Endothelial cell of umbilical vein (primary cell): ENCODE results near the gene CYP1A1. TPM values are rescaled to one million over a fixed set of nuclear protein-coding genes. Genes with fewer than 3 reads are reported as not detected.

Experiments used
- BruUV-seq: library from RNA; stranded (reverse); fragments of 400-500 nt; replicated peaks from 2 replicates; lab custom pipeline; 2021; lab: Mats Ljungman, UMichigan
- CTCF ChIA-PET: fragments of 300-600, 350-600 bp; sonication (Branson Sonifier 250); formaldehyde crosslinking; loops from one replicate; lab custom pipeline; 2021; ENCODE audit warnings: antibody characterized with exemption, inconsistent platforms; lab: Charles Lee
- POLR2A ChIA-PET: fragments of 300-600, 350-600 bp; sonication (Branson Sonifier 250); formaldehyde crosslinking; loops from one replicate; lab custom pipeline; 2021; ENCODE audit warnings: antibody characterized with exemption, inconsistent platforms; lab: Charles Lee
- DNase-seq: peaks from one replicate; pipeline ENCODE4 v3.0.0-alpha.2; 2011; ENCODE audit warnings: low read depth, low spot score
- FAIRE-seq: peaks from 2 replicates; lab custom pipeline; 2011; peaks lifted over from hg19 to GRCh38; lab: Jason Lieb, UNC
- H2AFZ ChIP-seq: 2 replicates; pipeline ENCODE4 v1.6.0; 2012; ENCODE audit warnings: low read depth, low read length, control low read depth, inconsistent platforms
- H3K27ac ChIP-seq: 2 replicates; pipeline ENCODE4 v1.5.1; 2011; ENCODE audit warnings: low read depth, mild to moderate bottlenecking, control low read depth, low read length, moderate library complexity; ENCODE audit not compliant: insufficient read depth
- H3K27me3 ChIP-seq, 2 experiments: 2 replicates each; pipeline versions ENCODE4 v1.6.0 to v1.6.1; 2011; ENCODE audit warnings: low read length in 2 of 2, mixed read lengths in 1 of 2; ENCODE audit not compliant: control insufficient read depth in 2 of 2, insufficient read depth in 2 of 2
- H3K36me3 ChIP-seq, 2 experiments: 2 replicates in 1 of 2; 3 replicates in 1 of 2; pipeline ENCODE4 v1.5.1; 2011; ENCODE audit warnings: low read length in 2 of 2, mild to moderate bottlenecking in 1 of 2, moderate library complexity in 1 of 2; ENCODE audit not compliant: control insufficient read depth in 2 of 2, insufficient read depth in 2 of 2; ENCODE audit errors: extremely low read depth in 1 of 2
- H3K4me1 ChIP-seq: 3 replicates; pipeline ENCODE4 v1.5.1; 2011; ENCODE audit warnings: mild to moderate bottlenecking, low read length; ENCODE audit not compliant: control insufficient read depth, insufficient read depth; ENCODE audit errors: extremely low read depth
- H3K4me2 ChIP-seq: 2 replicates; pipeline ENCODE4 v1.6.1; 2011; ENCODE audit warnings: low read length, control low read depth, mixed read lengths; ENCODE audit not compliant: insufficient read depth
- H3K4me3 ChIP-seq, 3 experiments: fragments of 200-600 bp in 1 of 3; sonication (generic), shearing (Covaris generic) in 1 of 3; replicated peaks in 1 of 3; 2 replicates each; pipeline ENCODE4 v1.5.1; 2011 to 2016; ENCODE audit warnings: control low read depth in 3 of 3, low read length in 3 of 3, mild to moderate bottlenecking in 2 of 3, inconsistent platforms in 1 of 3, low read depth in 1 of 3, moderate library complexity in 1 of 3; ENCODE audit not compliant: insufficient read depth in 1 of 3
- H3K79me2 ChIP-seq: 2 replicates; pipeline ENCODE4 v1.6.0; 2012; ENCODE audit warnings: low read length, inconsistent platforms; ENCODE audit not compliant: control insufficient read depth, insufficient read depth
- H3K9ac ChIP-seq: replicated peaks from 2 replicates; pipeline ENCODE3; 2011; ENCODE audit warnings: low read length, control low read depth; ENCODE audit not compliant: insufficient read depth; ENCODE audit errors: extremely low read depth
- H3K9me1 ChIP-seq: replicated peaks from 3 replicates; pipeline ENCODE4 v1.6.0; 2011; ENCODE audit warnings: mild to moderate bottlenecking, low read length; ENCODE audit not compliant: control insufficient read depth, insufficient read depth; ENCODE audit errors: extremely low read depth
- H3K9me3 ChIP-seq: replicated peaks from 2 replicates; pipeline ENCODE4 v1.5.1; 2012; ENCODE audit warnings: low read length, inconsistent platforms; ENCODE audit not compliant: control insufficient read depth, insufficient read depth
- H4K20me1 ChIP-seq: replicated peaks from 2 replicates; pipeline ENCODE3; 2011; ENCODE audit warnings: mild to moderate bottlenecking, low read length; ENCODE audit not compliant: control insufficient read depth, insufficient read depth; ENCODE audit errors: extremely low read depth
- CTCF ChIP-seq, 2 donors: IDR thresholded peaks; 1 replicate in 1 of 2; 2 replicates in 1 of 2; pipeline ENCODE4 v1.5.1; 2011; ENCODE audit warnings: low read length in 2 of 2, mild to moderate bottlenecking in 2 of 2, moderate library complexity in 2 of 2, control low read depth in 1 of 2, inconsistent platforms in 1 of 2, low read depth in 1 of 2; ENCODE audit not compliant: insufficient read depth in 1 of 2; ENCODE audit errors: extremely low read depth in 1 of 2
- POLR2A ChIP-seq: IDR thresholded peaks from 2 replicates; pipeline ENCODE4 v1.6.1; 2012; ENCODE audit warnings: low read depth, mild to moderate bottlenecking, control low read depth, low read length
- dilution Hi-C: fragments of 300-500 bp; cut with MboI; formaldehyde crosslinking; loops from one replicate; pipeline ENCODE4 v1.15.0; 2019; ENCODE audit warnings: low sequenced_read_pairs; ENCODE audit not compliant: extremely low pct_ligation_motif_present
- intact Hi-C: fragments of 100-400 bp; cut with micrococcal nuclease; formaldehyde crosslinking; loops from one replicate; pipeline ENCODE4 v1.10.0; 2022
- polyA plus RNA-seq, 4 experiments: library from polyadenylated mRNA; depleted of rRNA in 3 of 4; stranded (reverse) in 3 of 4; unstranded in 1 of 4; fragments of >200 nt; gene quantifications; 2 replicates each; pipeline versions ENCODE4 v1.2.1 to v1.2.3, GENCODE V29; 2011 to 2012; ENCODE audit warnings: missing spikeins in 1 of 4
- total RNA-seq: library from RNA; stranded (reverse); gene quantifications from 2 replicates; pipeline ENCODE4 v1.2.3, GENCODE V29; 2021

CYP1A1 gene
- total and polyA plus RNA-seq, 2 donors (not counting 3 experiments of a cell fraction or from before 2014, with no cell fraction given): 7.6 to 13.1 TPM

GRCh38 chr15:74768099-74768770, 42.9 kb upstream of the CYP1A1 start:
- peak overlapping the region; percentile 48 for H3K4me2 ChIP-seq
- DNase-seq: peak; percentile 17

More at GRCh38 chr15:74768099-74768770, 42.9 kb upstream of the CYP1A1 start:
- intact Hi-C loops: loop anchor here (1.0 to 10.0 kb wide), 4 partner anchors 71 to 393 kb away; partner anchors contain the start of genes ARID3B and EDC3
- H3K9me1 ChIP-seq: no peaks in the 10 kb centered on the region
- H4K20me1 ChIP-seq: no peaks in the 10 kb centered on the region
- no peak overlapping the region for H3K4me3 ChIP-seq
- H3K36me3 ChIP-seq: no peaks in the 10 kb centered on the region
- H3K9me3 ChIP-seq: no peaks in the 10 kb centered on the region
- no peak for FAIRE-seq
- H3K79me2 ChIP-seq: no peaks in the 10 kb centered on the region
- dilution Hi-C loops: loop anchor here (25.0 kb wide), 1 partner anchor 131 kb away; no protein-coding TSS in a partner anchor
- peaks cover 2% of the 10 kb centered on the region for H3K4me1 ChIP-seq
- CTCF ChIA-PET: interaction anchor here (0.6 to 6.8 kb wide), 50 partner anchors 9 to 457 kb away, joined by 3 to 696 read pairs (median 6); partner anchors contain the start of genes CLK3, CSK, CYP11A1 and CYP1A1
- BruUV-seq: no TSS peak
- no peak overlapping the region for H3K27ac ChIP-seq
- TF ChIP-seq POLR2A (no peak), CTCF (IDR thresholded peaks at IDR 0.05; ENCODE audit: extremely low read depth in 1 of 2, insufficient read depth in 1 of 2, low read depth in 1 of 2, low read length in 2 of 2) (peak in 1 of 2 donors; percentile 8)
- POLR2A ChIA-PET: no interaction called here
- H3K9ac ChIP-seq: no peak overlapping the region
- H3K27me3 ChIP-seq: peaks cover 0 to 2% of the 10 kb centered on the region in 2 experiments
- H2AFZ ChIP-seq: peak overlapping the region; percentile 73
